Cerebellar nuclear complex (tissue), 1 donor: ENCODE results near the gene IL4I1.
"Not testable (repeated sequence)": the region's sequence is repeated elsewhere in the genome, so short reads cannot be mapped to it uniquely, and the experiment has no call there.

Source experiments
- DNase-seq, 2 experiments: peaks; one replicate each; lab custom pipeline; 2025; lab: John Stamatoyannopoulos, UW

Gene IL4I1

GRCh38 chr19:49896863-49897621, at the start of gene IL4I1:
Gene IL4I1, minus strand, starts transcription at chr19:49896887. Its CDS starts 727 bp downstream, at chr19:49896160.
- no peak for DNase-seq

GRCh38 chr19:49946415-49946814, 49.7 kb upstream of the IL4I1 start:
- DNase-seq = no peak

GRCh38 chr19:49944567-49944966, 47.9 kb upstream of the IL4I1 start:
- DNase-seq = not testable (repeated sequence)

GRCh38 chr19:49940482-49940791, 43.8 kb upstream of the IL4I1 start:
- no peak for DNase-seq

- no peak for DNase-seq
Observed at GRCh38 chr19:49939721-49940481, 43.2 kb upstream of the IL4I1 start.

- DNase-seq = no peak
Observed at GRCh38 chr19:49938662-49939061, 42.0 kb upstream of the IL4I1 start.

- peak in 1 of 2 experiments; percentile 22 for DNase-seq
Observed at GRCh38 chr19:49937750-49938381, 41.2 kb upstream of the IL4I1 start.

- no peak for DNase-seq
Observed at GRCh38 chr19:49936549-49936948, 39.9 kb upstream of the IL4I1 start.

- no peak for DNase-seq
Observed at GRCh38 chr19:49933643-49934042, 37.0 kb upstream of the IL4I1 start.

GRCh38 chr19:49932731-49933131, 36.0 kb upstream of the IL4I1 start:
- DNase-seq = no peak

GRCh38 chr19:49932041-49932451, 35.4 kb upstream of the IL4I1 start:
- no peak for DNase-seq

- DNase-seq = no peak
Observed at GRCh38 chr19:49931293-49932040, 34.8 kb upstream of the IL4I1 start.

GRCh38 chr19:49930483-49931011, 33.9 kb upstream of the IL4I1 start:
- no peak for DNase-seq

GRCh38 chr19:49929611-49930482, 33.2 kb upstream of the IL4I1 start:
- peak; percentile 94 to 95 for DNase-seq

GRCh38 chr19:49929121-49929610, 32.5 kb upstream of the IL4I1 start, which contains the start of the genes ATF5 and NUP62:
Gene ATF5, plus strand, starts transcription at chr19:49929205. Its CDS starts 1,646 bp downstream, at chr19:49930851.
Gene NUP62, minus strand, starts transcription at chr19:49929504. Its CDS starts 19,697 bp downstream, at chr19:49909807.
- peak in 1 of 2 experiments; percentile 44 for DNase-seq

GRCh38 chr19:49927526-49928264, 31.0 kb upstream of the IL4I1 start:
- no peak for DNase-seq

- no peak for DNase-seq
Observed at GRCh38 chr19:49926515-49926914, 29.8 kb upstream of the IL4I1 start.

GRCh38 chr19:49925486-49925885, 28.8 kb upstream of the IL4I1 start:
- DNase-seq = no peak

- not testable (repeated sequence) for DNase-seq
Observed at GRCh38 chr19:49924881-49925210, 28.2 kb upstream of the IL4I1 start.
